MM.1S (cell line): ENCODE results near the gene ELOB.

Experiments used
- DNase-seq: peaks from one replicate; pipeline ENCODE4 v3.0.0-alpha.2; 2015
- H2AFZ ChIP-seq: fragments of 300-600 bp; sonication (generic); 2 replicates; pipeline ENCODE4 v1.6.0; 2016; ENCODE audit warnings: antibody characterized with exemption, low read length
- H3F3A ChIP-seq: fragments of 300-600 bp; sonication (generic); 2 replicates; pipeline ENCODE4 v1.6.1; 2016; ENCODE audit warnings: mild to moderate bottlenecking, antibody characterized with exemption, low read length, moderate library complexity, mixed read lengths; ENCODE audit not compliant: insufficient read depth
- H3K27ac ChIP-seq: fragments of 300-600 bp; sonication (generic); 2 replicates; pipeline ENCODE4 v1.5.1; 2016; ENCODE audit warnings: mild to moderate bottlenecking, low read length
- H3K27me3 ChIP-seq: fragments of 300-600 bp; sonication (generic); replicated peaks from 2 replicates; pipeline ENCODE4 v1.6.0; 2016; ENCODE audit warnings: low read length; ENCODE audit not compliant: insufficient read depth
- H3K36me3 ChIP-seq: fragments of 300-600 bp; sonication (generic); replicated peaks from 2 replicates; pipeline ENCODE4 v1.6.1; 2016; ENCODE audit warnings: mild to moderate bottlenecking, low read length, mixed read lengths; ENCODE audit not compliant: insufficient read depth
- H3K4me1 ChIP-seq: fragments of 300-600 bp; sonication (generic); 2 replicates; pipeline ENCODE4 v1.6.1; 2016; ENCODE audit warnings: low read length, mixed read lengths
- H3K4me2 ChIP-seq: fragments of 300-600 bp; sonication (generic); 2 replicates; pipeline ENCODE4 v1.6.0; 2016; ENCODE audit warnings: low read depth, low read length
- H3K4me3 ChIP-seq: fragments of 300-600 bp; sonication (generic); 2 replicates; pipeline ENCODE4 v1.5.1; 2016; ENCODE audit warnings: low read length, mixed read lengths
- H3K79me2 ChIP-seq: fragments of 300-600 bp; sonication (generic); 2 replicates; pipeline ENCODE4 v1.6.1; 2016; ENCODE audit warnings: mixed run types, low read length, mixed read lengths
- H3K9ac ChIP-seq: fragments of 300-600 bp; sonication (generic); 2 replicates; pipeline ENCODE4 v1.6.1; 2016; ENCODE audit warnings: low read length, mixed read lengths
- H3K9me2 ChIP-seq: fragments of 300-600 bp; sonication (generic); replicated peaks from 2 replicates; pipeline ENCODE4 v1.6.1; 2016; ENCODE audit warnings: mild to moderate bottlenecking, low read length, mixed read lengths; ENCODE audit not compliant: insufficient read depth
- H3K9me3 ChIP-seq: fragments of 300-600 bp; sonication (generic); replicated peaks from 2 replicates; pipeline ENCODE4 v1.6.1; 2016; ENCODE audit warnings: mild to moderate bottlenecking, low read length, mixed read lengths; ENCODE audit not compliant: insufficient read depth
- H4K20me1 ChIP-seq: fragments of 300-600 bp; sonication (generic); 2 replicates; pipeline ENCODE4 v1.6.1; 2016; ENCODE audit warnings: mild to moderate bottlenecking, low read length, moderate library complexity, mixed read lengths; ENCODE audit not compliant: insufficient read depth
- CTCF ChIP-seq: fragments of 300-600 bp; sonication (generic); IDR thresholded peaks from 2 replicates; pipeline ENCODE4 v1.5.1; 2016; ENCODE audit warnings: antibody characterized with exemption, low read length, mixed read lengths
- EZH2 ChIP-seq: fragments of 300-600 bp; sonication (generic); optimal IDR thresholded peaks from 2 replicates; pipeline ENCODE3; 2017; ENCODE audit warnings: low read depth, mild to moderate bottlenecking, antibody characterized with exemption, low read length, mixed read lengths
- EZH2phosphoT487 ChIP-seq: fragments of 300-600 bp; sonication (generic); IDR thresholded peaks from 2 replicates; pipeline ENCODE4 v1.6.1; 2018; ENCODE audit warnings: antibody characterized with exemption, low read length

The ELOB gene

GRCh38 chr16:2824626-2825025, 47.5 kb upstream of the ELOB start:
- H3K4me3 ChIP-seq, result no peak overlapping the region
- H3K9me3 ChIP-seq, result no peaks in the 10 kb centered on the region
- H4K20me1 ChIP-seq, result no peaks in the 10 kb centered on the region
- H2AFZ ChIP-seq, result no peak overlapping the region
- H3K27ac ChIP-seq, result no peak overlapping the region
- no peaks in the 10 kb centered on the region for H3K36me3 ChIP-seq
- DNase-seq, result no peak
- no peak for TF ChIP-seq EZH2
- TF ChIP-seq EZH2phosphoT487, result no peak
- TF ChIP-seq CTCF, result no peak
- no peaks in the 10 kb centered on the region for H3K79me2 ChIP-seq
- H3K9ac ChIP-seq, result no peak overlapping the region
- H3K4me1 ChIP-seq, result no peaks in the 10 kb centered on the region
- no peaks in the 10 kb centered on the region for H3F3A ChIP-seq
- H3K4me2 ChIP-seq, result no peak overlapping the region
- peaks cover 99% of the 10 kb centered on the region for H3K27me3 ChIP-seq
- H3K9me2 ChIP-seq, result no peaks in the 10 kb centered on the region

GRCh38 chr16:2822496-2822895, 45.4 kb upstream of the ELOB start:
- H2AFZ ChIP-seq, result no peak overlapping the region
- DNase-seq, result no peak
- H4K20me1 ChIP-seq, result no peaks in the 10 kb centered on the region
- H3K4me3 ChIP-seq, result no peak overlapping the region
- no peak overlapping the region for H3K27ac ChIP-seq
- TF ChIP-seq EZH2, result no peak
- no peak for TF ChIP-seq EZH2phosphoT487
- TF ChIP-seq CTCF, result no peak
- no peaks in the 10 kb centered on the region for H3K9me2 ChIP-seq
- H3K27me3 ChIP-seq, result peaks cover 99% of the 10 kb centered on the region
- no peaks in the 10 kb centered on the region for H3K79me2 ChIP-seq
- H3K4me2 ChIP-seq, result no peak overlapping the region
- H3F3A ChIP-seq, result no peaks in the 10 kb centered on the region
- H3K9ac ChIP-seq, result no peak overlapping the region
- H3K9me3 ChIP-seq, result no peaks in the 10 kb centered on the region
- no peaks in the 10 kb centered on the region for H3K36me3 ChIP-seq
- H3K4me1 ChIP-seq, result no peaks in the 10 kb centered on the region

DNA sequence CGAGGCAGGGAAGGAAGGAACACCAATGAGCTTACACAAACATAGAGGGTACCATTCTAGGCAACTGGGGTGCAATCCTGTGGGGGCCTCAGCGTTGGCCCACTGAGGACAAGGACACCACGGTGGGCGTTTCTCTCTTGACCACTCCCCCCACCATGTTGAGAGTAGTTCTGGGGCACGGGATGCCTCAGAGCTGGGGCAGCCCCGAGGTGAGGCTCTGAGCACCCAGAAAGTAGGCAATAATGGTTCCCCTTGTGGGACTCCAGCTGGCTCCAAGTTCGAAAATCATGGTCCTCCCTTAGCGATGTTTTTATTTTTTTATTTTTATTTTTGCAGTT, 45.0 kb upstream of the ELOB start:
- Histone ChIP-seq H4K20me1 (no peaks in the 10 kb centered on the region), H3K4me1 (no peaks in the 10 kb centered on the region), H3K9me2 (no peaks in the 10 kb centered on the region), H3F3A (no peaks in the 10 kb centered on the region), H3K27me3 (peaks cover 97% of the 10 kb centered on the region), H3K9me3 (no peaks in the 10 kb centered on the region), H3K79me2 (no peaks in the 10 kb centered on the region), H3K27ac (no peak overlapping the region), H3K36me3 (no peaks in the 10 kb centered on the region), H3K4me2 (no peak overlapping the region), H2AFZ (no peak overlapping the region), H3K4me3 (no peak overlapping the region), H3K9ac (no peak overlapping the region)
- DNase-seq, result no peak
- TF ChIP-seq EZH2phosphoT487 (no peak), EZH2 (no peak), CTCF (no peak)
